Tibial nerve (tissue), 4 donors: ENCODE measurements around the gene ELMO2. TPM values are rescaled to one million over a fixed set of nuclear protein-coding genes. Genes with fewer than 3 reads are reported as not detected.

ENCODE experiments used
- DNase-seq, 2 donors: peaks; one replicate each; pipeline ENCODE4 v3.0.0-alpha.2; 2019; ENCODE audit warnings: low spot score in 2 of 2
- H3K27ac ChIP-seq, 4 donors: fragments of 200-600 bp; sonication (generic) in 3 of 4; one replicate each; pipeline ENCODE4 v1.5.1; 2017 to 2019; ENCODE audit warnings: mild to moderate bottlenecking in 1 of 4
- H3K27me3 ChIP-seq, 2 donors: fragments of 200-600 bp; sonication (generic) in 1 of 2; one replicate each; pipeline versions ENCODE4 v1.5.1 to v1.6.0; 2017 to 2019
- H3K36me3 ChIP-seq, 3 donors: fragments of 200-600 bp; sonication (generic); one replicate each; pipeline ENCODE4 v1.5.1; 2018 to 2019
- H3K4me1 ChIP-seq, 4 donors: fragments of 200-600 bp; sonication (generic) in 3 of 4; one replicate each; pipeline ENCODE4 v1.5.1; 2017 to 2019
- H3K4me3 ChIP-seq, 4 donors: fragments of 200-600 bp; sonication (generic) in 3 of 4; one replicate each; pipeline ENCODE4 v1.5.1; 2017 to 2019; ENCODE audit warnings: mild to moderate bottlenecking in 1 of 4, moderate library complexity in 1 of 4
- H3K9me3 ChIP-seq, 4 donors: fragments of 200-600 bp; sonication (generic) in 3 of 4; one replicate each; pipeline ENCODE4 v1.5.1; 2017 to 2019
- EP300 ChIP-seq, 2 donors: sonication (generic); formaldehyde crosslinking; IDR thresholded peaks; one replicate each; pipeline ENCODE4 v1.6.1; 2017; ENCODE audit warnings: antibody characterized with exemption in 2 of 2, mild to moderate bottlenecking in 1 of 2
- POLR2A ChIP-seq, 2 donors: fragments of 450-650 bp; IDR thresholded peaks; one replicate each; pipeline ENCODE4 v1.6.1; 2017; ENCODE audit warnings: antibody characterized with exemption in 2 of 2, mild to moderate bottlenecking in 2 of 2, moderate library complexity in 2 of 2
- WGBS, 2 donors: methylation state at CpG; one replicate each; pipeline ENCODE4 v1.1.5; 2018; 5-methylcytosine and 5-hydroxymethylcytosine counted together
- total RNA-seq, 4 donors: library from RNA; depleted of rRNA; stranded (reverse); fragments of >200 nt; gene quantifications; one replicate each; pipeline ENCODE4 v1.1.0, GENCODE V29; 2016
- TF ChIP-seq, protein P1 (sequence below), 5 experiments: fragments of 200-600 bp in 3 of 5; fragments of 450-650 bp in 2 of 5; sonication (generic) in 3 of 5; IDR thresholded peaks; one replicate each; pipeline ENCODE4 v1.5.1; 2016 to 2019; ENCODE audit warnings: antibody characterized with exemption in 5 of 5, mild to moderate bottlenecking in 3 of 5, moderate library complexity in 2 of 5

The ELMO2 gene
- total RNA-seq, 4 donors from 2014 or later, result 56.7 to 78.9 (median 70.5) TPM

DNA sequence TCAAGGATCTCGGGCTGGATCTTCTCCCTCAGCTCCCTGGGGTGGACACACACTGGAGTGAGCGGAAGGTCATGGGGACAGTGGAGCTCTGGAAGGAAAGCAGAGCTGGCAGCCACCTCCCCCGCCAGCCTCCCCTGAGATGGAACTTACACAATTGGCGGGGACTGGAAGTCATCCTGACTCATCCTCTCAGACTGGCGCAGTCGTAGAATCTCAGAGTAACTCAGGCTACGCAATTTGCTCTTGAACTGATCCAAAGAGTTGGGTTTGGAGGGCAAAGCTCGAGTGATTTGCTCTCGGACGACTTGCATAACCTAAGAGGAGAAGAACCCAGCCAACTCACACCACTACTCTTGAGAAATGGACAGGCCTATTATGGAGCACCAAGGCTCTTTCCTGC lies 34.8 kb downstream of the ELMO2 start:
- no peak overlapping the region for H3K4me3 ChIP-seq
- peaks cover 0 to 13% (median 0%) of the 10 kb centered on the region in 4 donors for H3K4me1 ChIP-seq
- DNase-seq, result no peak
- WGBS, 2 donors, result 87 to 89% methylated on average over 10 of the region's 10 CpGs
- no peaks in the 10 kb centered on the region for H3K9me3 ChIP-seq
- no peak overlapping the region for H3K27ac ChIP-seq
- TF ChIP-seq POLR2A (IDR thresholded peaks at IDR 0.05) (no peak), EP300 (IDR thresholded peaks at IDR 0.05) (no peak)
- TF ChIP-seq, protein P1, sequence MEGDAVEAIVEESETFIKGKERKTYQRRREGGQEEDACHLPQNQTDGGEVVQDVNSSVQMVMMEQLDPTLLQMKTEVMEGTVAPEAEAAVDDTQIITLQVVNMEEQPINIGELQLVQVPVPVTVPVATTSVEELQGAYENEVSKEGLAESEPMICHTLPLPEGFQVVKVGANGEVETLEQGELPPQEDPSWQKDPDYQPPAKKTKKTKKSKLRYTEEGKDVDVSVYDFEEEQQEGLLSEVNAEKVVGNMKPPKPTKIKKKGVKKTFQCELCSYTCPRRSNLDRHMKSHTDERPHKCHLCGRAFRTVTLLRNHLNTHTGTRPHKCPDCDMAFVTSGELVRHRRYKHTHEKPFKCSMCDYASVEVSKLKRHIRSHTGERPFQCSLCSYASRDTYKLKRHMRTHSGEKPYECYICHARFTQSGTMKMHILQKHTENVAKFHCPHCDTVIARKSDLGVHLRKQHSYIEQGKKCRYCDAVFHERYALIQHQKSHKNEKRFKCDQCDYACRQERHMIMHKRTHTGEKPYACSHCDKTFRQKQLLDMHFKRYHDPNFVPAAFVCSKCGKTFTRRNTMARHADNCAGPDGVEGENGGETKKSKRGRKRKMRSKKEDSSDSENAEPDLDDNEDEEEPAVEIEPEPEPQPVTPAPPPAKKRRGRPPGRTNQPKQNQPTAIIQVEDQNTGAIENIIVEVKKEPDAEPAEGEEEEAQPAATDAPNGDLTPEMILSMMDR (IDR thresholded peaks at IDR 0.05), result no peak
- H3K27me3 ChIP-seq, result no peaks in the 10 kb centered on the region
- peaks cover 16 to 99% (median 45%) of the 10 kb centered on the region in 3 donors for H3K36me3 ChIP-seq

DNA sequence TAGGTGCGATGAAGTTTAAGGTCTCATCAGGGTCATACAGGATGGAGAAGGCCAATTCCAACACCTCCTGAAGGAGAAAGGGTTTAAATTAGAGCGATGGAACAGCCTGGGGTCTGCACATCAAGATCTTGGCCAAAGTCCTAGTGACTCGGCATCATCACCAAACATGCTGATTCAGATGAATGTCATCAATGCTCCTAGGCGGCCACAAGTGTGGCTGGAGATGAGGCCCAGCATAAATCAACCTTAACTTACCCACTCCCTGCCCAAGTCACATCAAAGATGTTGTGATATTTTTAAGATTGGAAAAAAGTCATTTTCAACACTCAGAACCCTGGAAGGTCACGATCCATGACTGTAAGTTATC lies 37.5 kb downstream of the ELMO2 start:
- Histone ChIP-seq H3K9me3 (no peaks in the 10 kb centered on the region), H3K4me3 (no peak overlapping the region), H3K27me3 (no peaks in the 10 kb centered on the region), H3K36me3 (peaks cover 14 to 87% (median 27%) of the 10 kb centered on the region in 3 donors), H3K4me1 (peaks cover 0 to 20% (median 3%) of the 10 kb centered on the region in 4 donors), H3K27ac (no peak overlapping the region)
- 83 to 87% methylated on average over 5 of the region's 5 CpGs for WGBS, 2 donors
- no peak for TF ChIP-seq POLR2A (IDR thresholded peaks at IDR 0.05)
- TF ChIP-seq, protein P1 (IDR thresholded peaks at IDR 0.05), result no peak
- no peak for TF ChIP-seq EP300 (IDR thresholded peaks at IDR 0.05)
- no peak for DNase-seq

DNA sequence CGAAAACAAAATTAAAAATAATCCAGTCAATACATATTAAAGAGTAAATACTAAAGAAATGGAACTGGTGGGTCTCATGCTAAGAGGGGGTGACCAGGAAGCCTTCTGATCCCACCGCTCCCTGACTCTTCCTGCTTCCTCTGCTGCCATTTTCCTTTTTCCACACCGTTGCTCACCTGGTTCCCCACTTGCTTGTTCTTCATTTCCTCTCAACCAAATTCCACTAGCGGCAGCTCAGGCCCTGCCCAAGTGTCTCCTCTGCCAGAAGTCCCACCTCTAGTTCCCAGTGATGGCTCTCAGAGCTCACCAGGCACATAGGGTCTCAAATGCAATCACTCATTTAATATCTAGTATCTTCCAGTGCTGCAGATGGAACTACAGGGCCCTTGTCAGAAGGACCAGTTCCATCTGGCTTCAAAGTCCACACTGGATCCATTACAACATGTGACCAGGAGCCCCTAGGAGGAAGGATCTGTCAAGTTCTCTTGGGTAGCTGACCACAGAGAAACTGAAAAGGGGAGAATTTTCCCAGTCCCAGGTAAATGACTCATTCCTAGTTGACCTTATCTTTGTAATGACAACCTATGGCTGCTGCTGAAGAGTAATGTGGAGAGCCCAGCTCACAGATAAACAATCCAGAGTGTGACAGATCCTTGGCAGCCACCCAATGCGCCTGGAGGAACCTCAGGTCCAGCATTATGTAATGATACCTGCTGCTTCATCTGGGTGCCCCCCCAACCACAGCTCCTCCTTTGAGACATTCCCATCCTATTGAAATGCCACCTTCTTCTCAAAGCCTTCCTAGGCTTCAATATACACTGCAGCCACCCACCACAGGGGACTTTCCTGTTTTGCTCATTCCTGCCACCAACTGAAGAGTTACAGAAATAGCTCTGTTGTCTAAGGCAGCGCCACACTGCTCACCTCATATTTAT lies 38.2 kb downstream of the ELMO2 start:
- H3K36me3 ChIP-seq, result peaks cover 11 to 81% (median 24%) of the 10 kb centered on the region in 3 donors
- 91 to 92% methylated on average over 6 of the region's 6 CpGs for WGBS, 2 donors
- H3K27ac ChIP-seq, result no peak overlapping the region

DNA sequence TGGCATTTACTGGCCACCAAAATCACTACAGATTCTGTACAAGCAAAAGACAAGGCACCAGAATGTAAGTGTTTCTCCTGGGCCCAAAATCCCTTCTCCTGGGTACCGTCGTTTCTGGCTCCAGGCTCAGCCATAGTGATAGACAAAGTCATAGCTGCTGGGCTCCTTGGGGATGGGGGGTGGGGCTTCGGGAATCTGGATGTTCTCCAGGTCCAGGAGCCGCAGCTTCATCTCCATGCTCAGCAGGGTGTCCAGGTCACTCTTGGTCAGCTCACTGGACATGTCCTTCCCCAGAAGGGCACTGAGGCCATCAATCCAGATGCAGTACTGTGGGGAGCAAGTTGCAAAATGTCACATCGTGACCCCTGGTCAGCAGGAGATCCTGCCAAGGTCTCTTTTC lies 39.2 kb downstream of the ELMO2 start:
- no peak overlapping the region for H3K27ac ChIP-seq
- H3K36me3 ChIP-seq, result peaks cover 10 to 71% (median 17%) of the 10 kb centered on the region in 3 donors
- peaks cover 0 to 37% (median 15%) of the 10 kb centered on the region in 4 donors for H3K4me1 ChIP-seq
- H3K9me3 ChIP-seq, result no peaks in the 10 kb centered on the region
- 76 to 79% methylated on average over 5 of the region's 5 CpGs for WGBS, 2 donors
- TF ChIP-seq POLR2A (IDR thresholded peaks at IDR 0.05) (no peak), EP300 (IDR thresholded peaks at IDR 0.05) (no peak)
- TF ChIP-seq, protein P1 (IDR thresholded peaks at IDR 0.05), result no peak
- no peak for DNase-seq
- H3K4me3 ChIP-seq, result no peak overlapping the region
- H3K27me3 ChIP-seq, result no peaks in the 10 kb centered on the region

More for the DNA sequence above, 38.2 kb downstream of the ELMO2 start:
- no peak for DNase-seq
- TF ChIP-seq POLR2A (IDR thresholded peaks at IDR 0.05), result no peak
- no peak for TF ChIP-seq EP300 (IDR thresholded peaks at IDR 0.05)
- TF ChIP-seq, protein P1 (IDR thresholded peaks at IDR 0.05), result no peak
- Histone ChIP-seq H3K27me3 (no peaks in the 10 kb centered on the region), H3K4me3 (no peak overlapping the region), H3K9me3 (no peaks in the 10 kb centered on the region), H3K4me1 (peaks cover 0 to 27% (median 8%) of the 10 kb centered on the region in 4 donors)

DNA sequence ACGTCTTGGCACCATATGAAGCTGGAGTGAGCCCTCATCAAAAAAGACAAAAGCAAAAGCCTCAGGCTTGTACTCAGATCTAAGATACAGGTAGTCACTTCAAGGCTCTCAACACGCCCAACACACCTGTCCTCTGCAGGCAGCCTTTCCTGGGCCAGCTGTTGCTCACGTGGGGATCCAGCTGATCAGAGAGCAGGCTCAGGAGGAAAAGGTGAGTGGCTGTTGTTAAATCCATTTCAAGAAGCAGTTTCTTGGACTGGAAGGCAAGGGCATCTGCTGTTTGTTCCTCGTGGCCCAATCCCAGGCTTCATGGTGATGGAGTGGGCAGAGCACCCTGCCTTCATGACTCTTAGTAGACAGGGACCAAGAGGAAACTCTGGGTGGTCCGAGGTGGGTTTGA lies 39.6 kb downstream of the ELMO2 start:
- H3K27ac ChIP-seq, result no peak overlapping the region
- H3K9me3 ChIP-seq, result no peaks in the 10 kb centered on the region
- no peak for TF ChIP-seq EP300 (IDR thresholded peaks at IDR 0.05)
- TF ChIP-seq POLR2A (IDR thresholded peaks at IDR 0.05), result no peak
- TF ChIP-seq, protein P1 (IDR thresholded peaks at IDR 0.05), result no peak
- H3K4me3 ChIP-seq, result no peak overlapping the region
- peaks cover 0 to 41% (median 19%) of the 10 kb centered on the region in 4 donors for H3K4me1 ChIP-seq
- peaks cover 6 to 66% (median 13%) of the 10 kb centered on the region in 3 donors for H3K36me3 ChIP-seq
- no peaks in the 10 kb centered on the region for H3K27me3 ChIP-seq
- WGBS, 2 donors, result 85 to 90% methylated on average over 5 of the region's 5 CpGs
- no peak for DNase-seq
